ENCODE measurements around the gene CYB561D1. TPM values are rescaled to one million over a fixed set of nuclear protein-coding genes. Genes with fewer than 3 reads are reported as not detected.

Gene CYB561D1
- total and polyA plus RNA-seq, 2 of the 13 experiments (the other 11 are each of a cell fraction or from before 2014, with no cell fraction given), result 3.9 to 4.1 TPM

DNA sequence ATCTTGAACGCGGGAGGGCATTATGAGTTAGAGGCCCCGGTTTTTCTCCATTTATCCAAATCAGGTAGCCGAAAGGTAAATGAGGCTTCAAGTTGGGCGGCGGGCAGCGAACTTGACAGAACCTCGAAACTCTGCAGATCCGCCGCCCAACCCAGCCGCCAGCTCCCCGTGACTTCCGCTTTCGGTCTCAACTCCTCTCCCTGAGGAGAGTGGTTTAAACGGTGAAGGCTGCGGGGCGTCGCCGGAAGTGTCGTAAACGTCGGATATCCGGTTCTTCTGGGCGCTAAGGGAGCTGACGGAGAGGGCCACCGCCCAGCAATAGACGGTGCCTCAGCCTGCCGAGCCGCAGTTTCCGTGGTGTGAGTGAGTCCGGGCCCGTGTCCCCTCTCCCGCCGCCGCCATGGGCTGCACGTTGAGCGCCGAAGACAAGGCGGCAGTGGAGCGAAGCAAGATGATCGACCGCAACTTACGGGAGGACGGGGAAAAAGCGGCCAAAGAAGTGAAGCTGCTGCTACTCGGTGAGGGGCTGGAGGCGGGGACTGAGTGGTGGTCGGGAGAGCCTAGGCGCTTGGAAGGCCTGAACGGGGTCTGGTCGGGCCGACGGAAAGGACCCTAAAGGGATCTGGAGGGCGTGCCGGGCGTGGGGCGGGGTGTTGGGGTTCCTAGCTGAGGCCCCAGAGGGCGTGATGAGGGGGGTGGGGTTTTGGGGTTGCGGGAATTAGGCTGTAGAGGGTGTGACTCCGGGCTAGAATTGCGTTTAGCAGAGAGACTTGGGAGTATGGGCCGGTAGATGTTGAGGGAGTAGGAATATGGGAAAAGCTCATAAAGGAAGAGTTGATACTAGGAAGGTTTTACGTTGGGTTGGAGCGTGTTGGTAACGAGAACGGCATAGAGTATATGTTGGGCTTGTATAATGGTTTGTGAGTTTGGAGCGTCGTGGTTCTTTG is 54.7 kb downstream of the CYB561D1 start, which contains the start of gene GNAI3 (continued):
- TF ChIP-seq, protein P1, sequence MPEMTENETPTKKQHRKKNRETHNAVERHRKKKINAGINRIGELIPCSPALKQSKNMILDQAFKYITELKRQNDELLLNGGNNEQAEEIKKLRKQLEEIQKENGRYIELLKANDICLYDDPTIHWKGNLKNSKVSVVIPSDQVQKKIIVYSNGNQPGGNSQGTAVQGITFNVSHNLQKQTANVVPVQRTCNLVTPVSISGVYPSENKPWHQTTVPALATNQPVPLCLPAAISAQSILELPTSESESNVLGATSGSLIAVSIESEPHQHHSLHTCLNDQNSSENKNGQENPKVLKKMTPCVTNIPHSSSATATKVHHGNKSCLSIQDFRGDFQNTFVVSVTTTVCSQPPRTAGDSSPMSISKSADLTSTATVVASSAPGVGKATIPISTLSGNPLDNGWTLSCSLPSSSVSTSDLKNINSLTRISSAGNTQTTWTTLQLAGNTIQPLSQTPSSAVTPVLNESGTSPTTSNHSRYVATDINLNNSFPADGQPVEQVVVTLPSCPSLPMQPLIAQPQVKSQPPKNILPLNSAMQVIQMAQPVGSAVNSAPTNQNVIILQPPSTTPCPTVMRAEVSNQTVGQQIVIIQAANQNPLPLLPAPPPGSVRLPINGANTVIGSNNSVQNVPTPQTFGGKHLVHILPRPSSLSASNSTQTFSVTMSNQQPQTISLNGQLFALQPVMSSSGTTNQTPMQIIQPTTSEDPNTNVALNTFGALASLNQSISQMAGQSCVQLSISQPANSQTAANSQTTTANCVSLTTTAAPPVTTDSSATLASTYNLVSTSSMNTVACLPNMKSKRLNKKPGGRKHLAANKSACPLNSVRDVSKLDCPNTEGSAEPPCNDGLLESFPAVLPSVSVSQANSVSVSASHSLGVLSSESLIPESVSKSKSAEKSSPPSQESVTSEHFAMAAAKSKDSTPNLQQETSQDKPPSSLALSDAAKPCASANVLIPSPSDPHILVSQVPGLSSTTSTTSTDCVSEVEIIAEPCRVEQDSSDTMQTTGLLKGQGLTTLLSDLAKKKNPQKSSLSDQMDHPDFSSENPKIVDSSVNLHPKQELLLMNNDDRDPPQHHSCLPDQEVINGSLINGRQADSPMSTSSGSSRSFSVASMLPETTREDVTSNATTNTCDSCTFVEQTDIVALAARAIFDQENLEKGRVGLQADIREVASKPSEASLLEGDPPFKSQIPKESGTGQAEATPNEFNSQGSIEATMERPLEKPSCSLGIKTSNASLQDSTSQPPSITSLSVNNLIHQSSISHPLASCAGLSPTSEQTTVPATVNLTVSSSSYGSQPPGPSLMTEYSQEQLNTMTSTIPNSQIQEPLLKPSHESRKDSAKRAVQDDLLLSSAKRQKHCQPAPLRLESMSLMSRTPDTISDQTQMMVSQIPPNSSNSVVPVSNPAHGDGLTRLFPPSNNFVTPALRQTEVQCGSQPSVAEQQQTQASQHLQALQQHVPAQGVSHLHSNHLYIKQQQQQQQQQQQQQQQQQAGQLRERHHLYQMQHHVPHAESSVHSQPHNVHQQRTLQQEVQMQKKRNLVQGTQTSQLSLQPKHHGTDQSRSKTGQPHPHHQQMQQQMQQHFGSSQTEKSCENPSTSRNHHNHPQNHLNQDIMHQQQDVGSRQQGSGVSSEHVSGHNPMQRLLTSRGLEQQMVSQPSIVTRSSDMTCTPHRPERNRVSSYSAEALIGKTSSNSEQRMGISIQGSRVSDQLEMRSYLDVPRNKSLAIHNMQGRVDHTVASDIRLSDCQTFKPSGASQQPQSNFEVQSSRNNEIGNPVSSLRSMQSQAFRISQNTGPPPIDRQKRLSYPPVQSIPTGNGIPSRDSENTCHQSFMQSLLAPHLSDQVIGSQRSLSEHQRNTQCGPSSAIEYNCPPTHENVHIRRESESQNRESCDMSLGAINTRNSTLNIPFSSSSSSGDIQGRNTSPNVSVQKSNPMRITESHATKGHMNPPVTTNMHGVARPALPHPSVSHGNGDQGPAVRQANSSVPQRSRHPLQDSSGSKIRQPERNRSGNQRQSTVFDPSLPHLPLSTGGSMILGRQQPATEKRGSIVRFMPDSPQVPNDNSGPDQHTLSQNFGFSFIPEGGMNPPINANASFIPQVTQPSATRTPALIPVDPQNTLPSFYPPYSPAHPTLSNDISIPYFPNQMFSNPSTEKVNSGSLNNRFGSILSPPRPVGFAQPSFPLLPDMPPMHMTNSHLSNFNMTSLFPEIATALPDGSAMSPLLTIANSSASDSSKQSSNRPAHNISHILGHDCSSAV (CRISPR knock-in tag; IDR thresholded peaks at IDR 0.05; ENCODE audit: borderline replicate concordance), result no peak
- TF ChIP-seq, protein P2, sequence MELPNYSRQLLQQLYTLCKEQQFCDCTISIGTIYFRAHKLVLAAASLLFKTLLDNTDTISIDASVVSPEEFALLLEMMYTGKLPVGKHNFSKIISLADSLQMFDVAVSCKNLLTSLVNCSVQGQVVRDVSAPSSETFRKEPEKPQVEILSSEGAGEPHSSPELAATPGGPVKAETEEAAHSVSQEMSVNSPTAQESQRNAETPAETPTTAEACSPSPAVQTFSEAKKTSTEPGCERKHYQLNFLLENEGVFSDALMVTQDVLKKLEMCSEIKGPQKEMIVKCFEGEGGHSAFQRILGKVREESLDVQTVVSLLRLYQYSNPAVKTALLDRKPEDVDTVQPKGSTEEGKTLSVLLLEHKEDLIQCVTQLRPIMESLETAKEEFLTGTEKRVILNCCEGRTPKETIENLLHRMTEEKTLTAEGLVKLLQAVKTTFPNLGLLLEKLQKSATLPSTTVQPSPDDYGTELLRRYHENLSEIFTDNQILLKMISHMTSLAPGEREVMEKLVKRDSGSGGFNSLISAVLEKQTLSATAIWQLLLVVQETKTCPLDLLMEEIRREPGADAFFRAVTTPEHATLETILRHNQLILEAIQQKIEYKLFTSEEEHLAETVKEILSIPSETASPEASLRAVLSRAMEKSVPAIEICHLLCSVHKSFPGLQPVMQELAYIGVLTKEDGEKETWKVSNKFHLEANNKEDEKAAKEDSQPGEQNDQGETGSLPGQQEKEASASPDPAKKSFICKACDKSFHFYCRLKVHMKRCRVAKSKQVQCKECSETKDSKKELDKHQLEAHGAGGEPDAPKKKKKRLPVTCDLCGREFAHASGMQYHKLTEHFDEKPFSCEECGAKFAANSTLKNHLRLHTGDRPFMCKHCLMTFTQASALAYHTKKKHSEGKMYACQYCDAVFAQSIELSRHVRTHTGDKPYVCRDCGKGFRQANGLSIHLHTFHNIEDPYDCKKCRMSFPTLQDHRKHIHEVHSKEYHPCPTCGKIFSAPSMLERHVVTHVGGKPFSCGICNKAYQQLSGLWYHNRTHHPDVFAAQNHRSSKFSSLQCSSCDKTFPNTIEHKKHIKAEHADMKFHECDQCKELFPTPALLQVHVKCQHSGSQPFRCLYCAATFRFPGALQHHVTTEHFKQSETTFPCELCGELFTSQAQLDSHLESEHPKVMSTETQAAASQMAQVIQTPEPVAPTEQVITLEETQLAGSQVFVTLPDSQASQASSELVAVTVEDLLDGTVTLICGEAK (IDR thresholded peaks at IDR 0.05), result peak; percentile 81
- TF ChIP-seq, protein P2 (CRISPR knock-in tag; IDR thresholded peaks at IDR 0.05), result 0 out of 2 replicates have a peak, but pooled peaks have one; percentile 26
- TF ChIP-seq, protein P3, sequence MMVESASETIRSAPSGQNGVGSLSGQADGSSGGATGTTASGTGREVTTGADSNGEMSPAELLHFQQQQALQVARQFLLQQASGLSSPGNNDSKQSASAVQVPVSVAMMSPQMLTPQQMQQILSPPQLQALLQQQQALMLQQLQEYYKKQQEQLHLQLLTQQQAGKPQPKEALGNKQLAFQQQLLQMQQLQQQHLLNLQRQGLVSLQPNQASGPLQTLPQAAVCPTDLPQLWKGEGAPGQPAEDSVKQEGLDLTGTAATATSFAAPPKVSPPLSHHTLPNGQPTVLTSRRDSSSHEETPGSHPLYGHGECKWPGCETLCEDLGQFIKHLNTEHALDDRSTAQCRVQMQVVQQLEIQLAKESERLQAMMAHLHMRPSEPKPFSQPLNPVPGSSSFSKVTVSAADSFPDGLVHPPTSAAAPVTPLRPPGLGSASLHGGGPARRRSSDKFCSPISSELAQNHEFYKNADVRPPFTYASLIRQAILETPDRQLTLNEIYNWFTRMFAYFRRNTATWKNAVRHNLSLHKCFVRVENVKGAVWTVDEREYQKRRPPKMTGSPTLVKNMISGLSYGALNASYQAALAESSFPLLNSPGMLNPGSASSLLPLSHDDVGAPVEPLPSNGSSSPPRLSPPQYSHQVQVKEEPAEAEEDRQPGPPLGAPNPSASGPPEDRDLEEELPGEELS (CRISPR knock-in tag; IDR thresholded peaks at IDR 0.05), result peak; percentile 35
- TF ChIP-seq CTCF (CRISPR knock-in tag; IDR thresholded peaks at IDR 0.05), result peak; percentile 17; the same call in 1 of the 2 replicates
